HepG2 (cell line): ENCODE measurements around the gene TMPRSS11E. TPM values are rescaled to one million over a fixed set of nuclear protein-coding genes. Genes with fewer than 3 reads are reported as not detected.
A peak's percentile ranks its signal among the peaks of the same experiment; 100 is the strongest.

Experiments used
- ATAC-seq: fragments of 200-7000 bp; cut with Tn5 transposase; 3 replicates; pipeline ENCODE4 v1.9.1; 2020; ENCODE audit warnings: mild to moderate bottlenecking, moderate library complexity
- BruUV-seq: library from RNA; stranded (reverse); fragments of 400-500 nt; replicated peaks from 2 replicates; lab custom pipeline; 2021; lab: Mats Ljungman, UMichigan
- CTCF ChIA-PET: fragments of 300-600 bp; formaldehyde crosslinking; extraction: SDS; loops from one replicate; lab custom pipeline; 2021; ENCODE audit warnings: low total read pairs, inconsistent platforms, low intra/inter-chr PET ratio; lab: Yijun Ruan, JAX
- POLR2A ChIA-PET: fragments of 350-600 bp; sonication (Branson Sonifier 250); formaldehyde crosslinking; loops from one replicate; lab custom pipeline; 2020; ENCODE audit warnings: antibody characterized with exemption, inconsistent platforms; lab: Yijun Ruan, JAX
- DNase-seq: peaks from one replicate; pipeline ENCODE4 v3.0.0-alpha.2; 2015; ENCODE audit warnings: low spot score
- FAIRE-seq: peaks from 3 replicates; lab custom pipeline; 2011; peaks lifted over from hg19 to GRCh38; lab: Jason Lieb, UNC
- H2AFZ ChIP-seq: one replicate; pipeline ENCODE4 v1.6.1; 2011; ENCODE audit warnings: low read length, inconsistent platforms
- H3K27ac ChIP-seq: fragments of 300-600 bp; 3 replicates; pipeline ENCODE4 v1.8.0; 2011; ENCODE audit warnings: mixed run types, mild to moderate bottlenecking, mixed read lengths, low read length, inconsistent platforms; ENCODE audit not compliant: insufficient read depth; ENCODE audit errors: extremely low read length
- H3K27me3 ChIP-seq, 2 experiments: fragments of 200-600 bp in 1 of 2; 2 replicates in 1 of 2; 3 replicates in 1 of 2; pipeline versions ENCODE4 v1.6.0 to v1.8.0; 2011; ENCODE audit warnings: low read length in 2 of 2, mild to moderate bottlenecking in 2 of 2, moderate library complexity in 2 of 2, inconsistent platforms in 1 of 2; ENCODE audit not compliant: insufficient read depth in 2 of 2, control insufficient read depth in 1 of 2
- H3K36me3 ChIP-seq, 2 experiments: fragments of 200-600 bp in 1 of 2; replicated peaks in 1 of 2; 2 replicates in 1 of 2; 3 replicates in 1 of 2; pipeline versions ENCODE4 v1.5.1 to v1.8.0; 2011; ENCODE audit warnings: low read length in 2 of 2, inconsistent platforms in 1 of 2; ENCODE audit not compliant: insufficient read depth in 2 of 2, control insufficient read depth in 1 of 2
- H3K4me1 ChIP-seq: 2 replicates; pipeline ENCODE4 v1.5.1; 2012; ENCODE audit warnings: low read length, inconsistent platforms; ENCODE audit not compliant: insufficient read depth
- H3K4me2 ChIP-seq: 2 replicates; pipeline ENCODE4 v1.6.0; 2011; ENCODE audit warnings: low read depth, low read length, inconsistent platforms
- H3K4me3 ChIP-seq, 3 experiments: fragments of 200-600 bp in 1 of 3; sonication (generic), shearing (Covaris generic) in 1 of 3; replicated peaks in 1 of 3; 2 replicates each; pipeline ENCODE4 v1.5.1; 2011 to 2016; ENCODE audit warnings: low read length in 3 of 3, inconsistent platforms in 2 of 3, low read depth in 2 of 3, mild to moderate bottlenecking in 2 of 3, control low read depth in 1 of 3, mixed read lengths in 1 of 3; ENCODE audit not compliant: insufficient read depth in 1 of 3
- H3K79me2 ChIP-seq: one replicate; pipeline ENCODE4 v1.6.1; 2011; ENCODE audit warnings: low read length, inconsistent platforms; ENCODE audit not compliant: insufficient read depth
- H3K9ac ChIP-seq: 2 replicates; pipeline ENCODE4 v1.6.0; 2011; ENCODE audit warnings: mild to moderate bottlenecking, low read depth, low read length, inconsistent platforms; ENCODE audit not compliant: insufficient read depth
- H3K9me3 ChIP-seq: 2 replicates; pipeline ENCODE4 v1.5.1; 2012; ENCODE audit warnings: mild to moderate bottlenecking, low read length
- H4K20me1 ChIP-seq: 2 replicates; pipeline ENCODE4 v1.6.0; 2011; ENCODE audit warnings: inconsistent platforms, mild to moderate bottlenecking, low read length, moderate library complexity; ENCODE audit not compliant: insufficient read depth
- CEBPB ChIP-seq: IDR thresholded peaks from 2 replicates; pipeline ENCODE4 v1.6.1; 2011; ENCODE audit warnings: low read depth, low read length, improper control_type of control experiment, borderline replicate concordance
- PAWR ChIP-seq: sonication (generic); formaldehyde crosslinking; IDR thresholded peaks from 2 replicates; pipeline ENCODE4 v1.4.0; 2020; ENCODE audit warnings: missing genetic modification reagents, mild to moderate bottlenecking, borderline replicate concordance
- ZFYVE20 ChIP-seq: sonication (generic); formaldehyde crosslinking; IDR thresholded peaks from 2 replicates; pipeline ENCODE4 v1.8.0; 2023; ENCODE audit warnings: low read depth, mild to moderate bottlenecking, moderate library complexity, missing genetic modification reagents, borderline replicate concordance
- ZNF558 ChIP-seq: sonication (generic); formaldehyde crosslinking; IDR thresholded peaks from 2 replicates; pipeline ENCODE4 v1.9.0; 2022; ENCODE audit warnings: mild to moderate bottlenecking, missing genetic modification reagents, borderline replicate concordance
- WGBS: methylation state at CpG from one replicate; pipeline ENCODE4 v1.1.6; 2017; ENCODE audit warnings: low lambda C conversion rate; 5-methylcytosine and 5-hydroxymethylcytosine counted together
- in situ Hi-C: cut with HindIII; loops from 2 replicates; pipeline ENCODE4 v1.10.0; 2017; ENCODE audit warnings: low pct_unique_long_range_greater_than_20kb; ENCODE audit not compliant: extremely low pct_ligation_motif_present
- intact Hi-C: fragments of 100-400 bp; cut with micrococcal nuclease; formaldehyde crosslinking; loops from one replicate; pipeline ENCODE4 v1.10.0; 2022; ENCODE audit not compliant: unreplicated experiment
- polyA plus RNA-seq, 8 experiments: library from polyadenylated mRNA; depleted of rRNA in 3 of 8; stranded (reverse) in 7 of 8; unstranded in 1 of 8; fragments of >200 nt; fragmentation: Illumina TruSeq in 4 of 8; extraction: Trizol in 4 of 8; gene quantifications; 2 replicates each; pipeline versions ENCODE4 v1.2.1 to v1.2.3, GENCODE V29; 2011 to 2016; ENCODE audit warnings: low read depth in 4 of 8, missing spikeins in 1 of 8, mixed read lengths in 1 of 8; ENCODE audit not compliant: insufficient read depth in 1 of 8
- total RNA-seq, 5 experiments: library from RNA; depleted of rRNA; stranded (reverse); fragments of >200 nt; fragmentation: Illumina TruSeq; extraction: Trizol; gene quantifications; 2 replicates each; pipeline ENCODE4 v1.2.3, GENCODE V29; 2016; ENCODE audit warnings: low read depth in 1 of 5
- TF ChIP-seq, protein P1 (sequence below), 2 experiments: sonication (generic) in 1 of 2; formaldehyde crosslinking in 1 of 2; IDR thresholded peaks; 2 replicates each; pipeline versions ENCODE4 v1.4.0 to v1.6.1; 2018 to 2020; ENCODE audit warnings: missing genetic modification reagents in 2 of 2, borderline replicate concordance in 1 of 2, low read depth in 1 of 2, mild to moderate bottlenecking in 1 of 2, missing biosample characterization in 1 of 2
- TF ChIP-seq, protein P2 (sequence below): sonication (generic); formaldehyde crosslinking; IDR thresholded peaks from 2 replicates; pipeline ENCODE4 v1.9.0; 2021; ENCODE audit warnings: missing genetic modification reagents, borderline replicate concordance

TMPRSS11E gene
- total and polyA plus RNA-seq, 2 of the 13 experiments (the other 11 are each of a cell fraction or from before 2014, with no cell fraction given), result not detected

DNA sequence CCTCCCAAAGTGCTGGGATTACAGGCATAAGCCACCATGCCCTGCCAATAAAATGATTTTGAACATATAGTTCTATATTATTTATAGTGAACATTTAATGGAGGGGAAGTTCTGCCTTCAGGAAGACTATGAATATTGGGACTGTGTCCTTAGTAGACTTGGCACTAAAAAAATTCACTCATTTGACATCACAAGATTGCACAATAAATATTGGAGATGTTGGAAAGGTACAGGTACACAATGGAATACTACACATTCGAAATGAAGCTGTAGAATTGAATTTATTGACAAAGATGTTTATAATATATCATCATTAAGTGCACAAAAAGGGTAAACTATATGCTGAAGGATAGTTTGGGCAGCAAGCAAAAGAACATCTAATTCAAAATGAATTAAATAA lies 13.0 kb upstream of the TMPRSS11E start:
- CTCF ChIA-PET, result no interaction called here
- POLR2A ChIA-PET, result no interaction called here
- no TSS peak for BruUV-seq

More for the DNA sequence above, 13.0 kb upstream of the TMPRSS11E start:
- Histone ChIP-seq H3K9ac (no peak overlapping the region), H3K36me3 (no peaks in the 10 kb centered on the region), H3K4me2 (no peak overlapping the region), H2AFZ (no peak overlapping the region), H3K27ac (no peak overlapping the region), H3K27me3 (0 out of 5 replicates have a peak, but pooled peaks cover 0 to 7% of the 10 kb centered on the region in 2 experiments), H3K9me3 (no peaks in the 10 kb centered on the region), H4K20me1 (no peaks in the 10 kb centered on the region), H3K4me1 (no peaks in the 10 kb centered on the region), H3K4me3 (no peak overlapping the region), H3K79me2 (no peaks in the 10 kb centered on the region)
- TF ChIP-seq, protein P1, sequence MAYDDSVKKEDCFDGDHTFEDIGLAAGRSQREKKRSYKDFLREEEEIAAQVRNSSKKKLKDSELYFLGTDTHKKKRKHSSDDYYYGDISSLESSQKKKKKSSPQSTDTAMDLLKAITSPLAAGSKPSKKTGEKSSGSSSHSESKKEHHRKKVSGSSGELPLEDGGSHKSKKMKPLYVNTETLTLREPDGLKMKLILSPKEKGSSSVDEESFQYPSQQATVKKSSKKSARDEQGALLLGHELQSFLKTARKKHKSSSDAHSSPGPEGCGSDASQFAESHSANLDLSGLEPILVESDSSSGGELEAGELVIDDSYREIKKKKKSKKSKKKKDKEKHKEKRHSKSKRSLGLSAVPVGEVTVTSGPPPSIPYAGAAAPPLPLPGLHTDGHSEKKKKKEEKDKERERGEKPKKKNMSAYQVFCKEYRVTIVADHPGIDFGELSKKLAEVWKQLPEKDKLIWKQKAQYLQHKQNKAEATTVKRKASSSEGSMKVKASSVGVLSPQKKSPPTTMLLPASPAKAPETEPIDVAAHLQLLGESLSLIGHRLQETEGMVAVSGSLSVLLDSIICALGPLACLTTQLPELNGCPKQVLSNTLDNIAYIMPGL (CRISPR knock-in tag; IDR thresholded peaks at IDR 0.05; ENCODE audit: borderline replicate concordance in 1 of 2, low read depth in 1 of 2), result no peak
- TF ChIP-seq ZNF558, result no peak
- TF ChIP-seq PAWR (CRISPR knock-in tag), result no peak
- TF ChIP-seq, protein P2, sequence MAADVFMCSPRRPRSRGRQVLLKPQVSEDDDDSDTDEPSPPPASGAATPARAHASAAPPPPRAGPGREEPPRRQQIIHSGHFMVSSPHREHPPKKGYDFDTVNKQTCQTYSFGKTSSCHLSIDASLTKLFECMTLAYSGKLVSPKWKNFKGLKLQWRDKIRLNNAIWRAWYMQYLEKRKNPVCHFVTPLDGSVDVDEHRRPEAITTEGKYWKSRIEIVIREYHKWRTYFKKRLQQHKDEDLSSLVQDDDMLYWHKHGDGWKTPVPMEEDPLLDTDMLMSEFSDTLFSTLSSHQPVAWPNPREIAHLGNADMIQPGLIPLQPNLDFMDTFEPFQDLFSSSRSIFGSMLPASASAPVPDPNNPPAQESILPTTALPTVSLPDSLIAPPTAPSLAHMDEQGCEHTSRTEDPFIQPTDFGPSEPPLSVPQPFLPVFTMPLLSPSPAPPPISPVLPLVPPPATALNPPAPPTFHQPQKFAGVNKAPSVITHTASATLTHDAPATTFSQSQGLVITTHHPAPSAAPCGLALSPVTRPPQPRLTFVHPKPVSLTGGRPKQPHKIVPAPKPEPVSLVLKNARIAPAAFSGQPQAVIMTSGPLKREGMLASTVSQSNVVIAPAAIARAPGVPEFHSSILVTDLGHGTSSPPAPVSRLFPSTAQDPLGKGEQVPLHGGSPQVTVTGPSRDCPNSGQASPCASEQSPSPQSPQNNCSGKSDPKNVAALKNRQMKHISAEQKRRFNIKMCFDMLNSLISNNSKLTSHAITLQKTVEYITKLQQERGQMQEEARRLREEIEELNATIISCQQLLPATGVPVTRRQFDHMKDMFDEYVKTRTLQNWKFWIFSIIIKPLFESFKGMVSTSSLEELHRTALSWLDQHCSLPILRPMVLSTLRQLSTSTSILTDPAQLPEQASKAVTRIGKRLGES (CRISPR knock-in tag), result no peak
- TF ChIP-seq CEBPB, result peak; percentile 52; the same call in 1 of the 2 replicates
- TF ChIP-seq ZFYVE20 (CRISPR knock-in tag), result no peak
- ATAC-seq (no peak), FAIRE-seq (no peak), DNase-seq (no peak)
- intact Hi-C loops (no loop called here), in situ Hi-C loops (no loop called here)
- 30% methylated on average over 1 of the region's 1 CpG for WGBS
